NOMO-1 treated with dmso at 0.1 percent for 144 hours (cell line): ENCODE results near the gene FAM168A.

Experiments used
- DNase-seq: peaks from one replicate; lab custom pipeline; 2025; ENCODE audit not compliant: unreplicated experiment; lab: John Stamatoyannopoulos, UW

FAM168A gene

DNA sequence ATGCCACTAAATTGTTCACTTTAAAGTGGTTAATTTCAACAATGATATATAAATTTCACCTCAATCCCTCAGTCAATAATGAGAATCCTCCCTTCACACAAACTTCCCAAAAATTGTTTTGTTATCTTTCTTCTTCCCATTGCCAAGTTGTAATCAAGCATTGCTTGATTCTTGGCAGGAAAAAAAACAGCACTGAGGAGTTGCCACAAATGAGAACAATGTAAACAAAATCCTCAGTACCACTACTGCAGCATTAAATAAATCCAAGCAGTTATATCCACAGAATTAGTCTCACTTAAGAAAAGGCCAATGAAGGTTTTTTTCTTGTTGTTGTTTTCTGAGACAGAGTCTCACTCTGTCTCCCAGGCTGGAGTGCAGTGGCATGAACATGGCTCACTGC is 38.2 kb downstream of the FAM168A start:
- no peak for DNase-seq

DNA sequence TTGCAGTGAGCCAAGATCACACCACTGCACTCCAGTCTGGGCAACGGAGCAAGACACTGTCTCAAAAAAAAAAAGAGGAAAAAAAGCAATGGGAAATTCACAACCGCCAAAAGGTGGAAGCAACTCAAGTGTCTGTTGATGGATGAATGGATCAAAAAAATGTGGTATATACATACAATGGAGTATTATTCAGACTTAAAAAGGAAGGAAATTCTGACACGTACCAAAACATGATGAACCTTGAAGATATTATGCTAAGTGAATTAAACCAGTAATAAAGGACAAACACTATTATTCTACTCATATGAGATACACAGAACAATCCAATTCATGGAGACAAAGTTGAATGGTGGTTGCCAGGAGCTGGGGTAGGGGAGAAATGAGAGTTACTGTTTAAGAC is 40.9 kb downstream of the FAM168A start:
- no peak for DNase-seq

DNA sequence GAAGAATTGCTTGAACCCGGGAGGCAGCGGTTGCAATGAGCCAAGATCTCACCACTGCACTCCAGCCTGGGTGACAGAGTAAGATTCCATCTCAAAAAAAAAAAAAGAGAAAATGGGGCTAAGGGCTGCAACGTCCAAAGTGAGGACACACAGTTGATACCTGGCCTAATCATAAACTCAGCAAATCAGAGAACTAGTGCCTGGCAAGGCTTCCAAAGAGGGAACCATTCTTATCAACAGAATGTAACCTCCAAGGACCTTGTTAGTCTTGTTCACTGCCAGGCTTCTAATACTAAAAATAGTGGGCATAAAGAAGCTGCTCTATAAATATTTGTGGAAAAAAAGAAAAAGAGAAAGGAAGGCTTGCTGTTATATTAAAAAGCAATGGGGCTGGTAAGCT is 42.3 kb downstream of the FAM168A start:
- no peak for DNase-seq

DNA sequence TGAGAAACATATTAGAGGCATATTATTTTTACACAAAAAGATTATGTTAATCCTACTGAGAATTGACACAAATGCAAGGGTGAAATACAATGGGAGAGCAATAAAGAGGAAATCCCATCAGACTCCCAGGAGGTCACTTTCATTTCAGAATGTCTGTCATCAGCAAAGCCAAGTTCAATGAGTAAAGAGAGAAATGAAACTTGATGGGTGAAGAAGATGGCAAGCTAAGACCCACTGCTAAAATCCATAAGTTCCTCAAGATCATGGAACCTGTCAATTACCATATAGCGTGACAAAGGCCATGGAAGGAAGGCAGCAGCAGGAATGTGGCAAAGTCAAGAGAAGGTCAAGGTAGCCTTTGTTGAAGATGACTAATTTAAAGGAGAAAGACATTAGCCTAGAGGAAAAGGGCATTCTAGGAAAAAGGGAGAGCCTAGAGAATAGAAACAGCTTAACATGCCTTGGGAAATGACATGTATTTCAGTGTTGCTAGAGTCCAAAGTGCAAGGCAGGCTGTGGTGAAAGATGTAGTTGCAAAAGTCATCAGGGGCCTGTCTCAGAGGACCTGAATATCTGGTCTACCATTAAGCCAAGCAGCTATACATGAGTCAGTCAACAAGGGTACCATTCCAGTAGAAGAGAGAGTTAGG is 43.1 kb downstream of the FAM168A start:
- peak; percentile 37 for DNase-seq

DNA sequence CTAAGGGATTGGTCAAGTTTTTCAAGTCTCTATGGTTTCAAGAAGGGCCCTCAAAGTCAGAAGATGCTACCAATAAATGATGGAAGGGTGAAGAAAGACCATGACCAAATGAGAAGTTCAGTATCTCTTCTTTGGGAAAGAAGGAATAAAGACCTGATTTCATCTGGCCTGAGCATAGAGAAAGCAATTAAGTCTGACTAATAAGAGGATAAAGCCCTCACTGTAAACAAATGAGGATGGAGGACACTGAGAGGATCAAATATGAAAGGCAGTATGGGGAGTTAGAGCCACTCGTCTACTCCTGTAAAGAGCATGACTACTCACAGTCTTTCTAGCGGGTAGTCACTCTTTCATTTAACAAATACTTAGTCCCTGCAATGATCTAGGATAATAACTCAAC is 44.6 kb downstream of the FAM168A start:
- DNase-seq = no peak

DNA sequence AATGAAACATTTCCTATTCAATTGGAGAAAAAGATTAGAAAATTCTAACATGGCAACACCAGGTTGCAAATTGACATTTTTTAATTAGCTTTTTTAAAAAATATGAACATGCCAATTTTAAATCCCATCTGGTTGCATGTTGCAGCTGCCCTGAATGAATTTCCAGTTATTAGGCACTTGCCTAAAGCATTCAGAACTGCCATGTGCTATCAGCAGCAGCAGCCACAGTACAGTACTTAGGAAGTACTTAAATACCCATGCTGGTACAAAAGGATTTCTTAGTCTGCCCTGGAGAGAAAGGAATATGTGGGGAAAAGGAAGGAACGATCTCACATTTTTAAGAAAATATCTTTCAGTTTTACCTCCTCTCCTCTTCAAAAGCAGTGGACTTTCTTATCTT is 46.2 kb downstream of the FAM168A start:
- DNase-seq = no peak

DNA sequence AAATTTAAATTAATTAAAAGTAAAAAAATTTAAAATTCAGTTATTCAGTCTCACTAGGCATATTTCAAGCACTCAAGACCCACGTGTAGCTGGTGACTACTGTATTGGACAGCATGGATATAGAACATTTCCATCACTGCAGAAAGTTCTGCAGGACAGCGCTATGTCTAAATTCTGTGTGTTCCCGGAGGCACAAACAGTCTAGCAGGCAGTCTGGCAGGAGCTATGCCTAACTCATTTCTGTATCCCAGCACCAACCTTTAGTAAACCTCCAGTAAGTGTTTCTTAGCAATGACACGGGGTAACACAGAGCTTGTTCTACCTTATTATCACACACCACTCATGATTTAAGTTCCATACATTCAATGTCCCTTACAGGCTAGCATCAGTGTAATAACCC is 48.5 kb downstream of the FAM168A start:
- no peak for DNase-seq

DNA sequence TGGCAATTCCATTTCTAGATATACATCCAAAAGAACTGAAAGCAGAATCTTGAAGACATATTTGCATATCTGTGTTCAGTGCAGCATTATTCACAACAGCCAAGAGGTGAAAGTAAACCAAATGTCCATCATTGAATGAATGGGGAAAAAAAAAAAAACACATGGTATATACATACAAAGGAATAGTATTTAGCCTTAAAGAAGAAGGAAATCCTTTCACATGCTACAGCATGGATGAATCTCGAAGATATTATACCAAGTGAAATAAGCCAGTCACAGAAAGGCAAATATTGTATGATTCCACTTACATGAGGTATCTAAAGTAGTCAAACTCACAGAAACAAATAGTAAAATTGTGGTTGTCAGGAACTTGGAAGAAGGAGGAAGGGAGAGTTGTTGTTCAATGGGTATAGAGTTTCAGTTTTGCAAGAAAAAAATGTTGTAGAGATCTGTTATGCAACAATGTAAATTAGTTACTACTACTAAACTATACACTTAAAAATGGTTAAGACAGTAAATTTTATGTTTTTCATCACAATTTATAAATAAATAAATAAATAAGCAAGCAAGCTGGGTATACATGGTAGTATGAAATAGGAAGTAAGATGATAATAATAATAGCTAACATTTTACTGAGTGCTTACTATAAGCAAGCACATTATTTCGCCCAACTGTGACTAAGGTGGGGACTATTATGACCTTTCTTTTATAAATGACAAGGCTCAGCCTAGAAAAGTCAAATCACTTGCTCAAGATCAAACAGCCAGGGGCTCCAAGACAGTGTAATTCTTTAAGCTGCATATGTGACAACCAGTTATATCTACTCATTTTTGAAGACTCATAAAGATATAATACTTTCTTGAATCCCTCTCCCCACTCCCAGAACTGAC is 50.0 kb downstream of the FAM168A start:
- DNase-seq = peak; percentile 31

DNA sequence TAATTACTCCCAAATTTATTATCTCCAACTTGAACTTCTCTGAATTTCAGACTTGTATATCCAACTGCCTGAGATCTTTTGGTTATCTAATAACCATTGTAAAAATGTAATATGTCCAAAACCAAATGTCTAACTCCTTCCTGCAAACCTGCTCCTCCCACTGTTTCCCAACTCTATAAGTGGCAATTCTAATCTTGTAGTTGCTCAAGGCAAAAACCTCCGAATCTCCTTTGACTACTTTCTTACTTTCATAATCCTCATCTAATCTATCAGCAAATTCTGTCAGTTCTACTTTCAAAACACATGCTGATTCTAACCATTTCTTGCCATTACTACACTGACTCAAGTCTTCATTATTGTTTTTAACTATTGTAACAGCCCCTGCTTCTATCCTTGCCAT is 55.7 kb downstream of the FAM168A start:
- peak; percentile 72 for DNase-seq

DNA sequence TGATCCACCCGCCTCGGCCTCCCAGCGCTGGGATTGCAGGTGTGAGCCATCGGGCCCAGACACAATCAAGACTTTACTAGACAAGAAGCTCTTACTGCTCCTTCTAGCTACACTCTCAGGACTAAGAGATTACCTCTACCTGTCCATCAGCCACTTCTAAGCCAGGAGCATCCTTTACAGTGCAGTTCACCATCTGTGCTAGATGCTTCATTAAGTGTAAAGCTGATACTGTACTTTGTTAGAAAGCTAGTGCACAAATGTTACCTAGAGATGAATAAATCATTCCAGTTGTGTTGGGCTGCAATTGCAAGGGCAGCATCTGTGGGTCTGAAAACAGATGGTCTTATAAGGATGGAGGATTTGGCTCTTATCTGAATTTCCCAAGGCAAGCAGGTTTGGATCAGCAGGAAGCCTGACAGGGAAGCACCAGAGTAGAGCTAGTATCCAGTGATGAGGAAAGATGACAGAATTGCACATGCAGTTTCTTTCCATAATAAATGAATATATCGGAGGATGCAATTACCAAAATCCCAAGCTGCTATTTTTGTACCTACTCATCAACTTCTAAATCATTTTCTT is 58.3 kb downstream of the FAM168A start:
- DNase-seq = no peak

DNA sequence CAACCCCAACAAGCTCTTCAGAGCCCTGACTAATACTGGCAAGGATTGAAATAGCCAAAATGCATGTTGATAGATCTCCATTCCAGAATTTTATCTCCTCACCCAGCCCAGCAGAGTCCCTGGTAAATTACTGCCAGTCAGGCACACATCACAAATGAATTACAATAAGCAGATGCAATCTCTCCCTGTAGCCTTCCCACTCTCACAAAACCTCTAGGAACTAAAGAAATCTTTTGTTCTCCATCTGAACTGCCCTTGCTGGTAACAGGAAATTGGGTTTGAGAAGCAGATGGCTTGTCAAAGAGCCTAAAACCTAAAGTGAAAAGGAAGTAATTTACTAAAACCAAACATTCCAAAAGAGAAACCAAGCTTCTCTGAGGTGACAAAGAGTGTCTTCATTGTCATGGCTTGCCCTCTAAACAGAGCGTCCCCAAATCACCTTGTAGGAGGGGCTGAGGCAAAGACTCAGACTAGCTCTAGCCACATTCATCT is 59.5 kb downstream of the FAM168A start:
- DNase-seq = peak; percentile 59

DNA sequence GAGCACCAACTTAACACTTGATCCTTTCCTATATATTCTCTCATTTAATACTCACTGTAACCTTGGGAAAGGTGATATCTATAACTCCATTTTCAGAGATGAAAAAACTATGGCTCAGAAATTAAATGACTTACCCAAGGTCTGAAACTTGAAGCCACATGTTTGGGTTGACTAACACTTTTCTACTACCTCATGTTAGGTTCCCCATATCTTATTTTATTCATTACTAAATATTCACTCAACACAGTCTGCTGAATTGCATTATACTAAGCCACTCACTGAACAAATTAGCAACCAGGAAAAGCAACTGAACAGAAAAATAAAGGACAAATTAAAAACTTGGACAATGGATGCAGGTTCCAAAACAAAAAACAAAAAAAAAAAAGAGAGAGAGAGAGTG is 59.9 kb downstream of the FAM168A start:
- DNase-seq = no peak

DNA sequence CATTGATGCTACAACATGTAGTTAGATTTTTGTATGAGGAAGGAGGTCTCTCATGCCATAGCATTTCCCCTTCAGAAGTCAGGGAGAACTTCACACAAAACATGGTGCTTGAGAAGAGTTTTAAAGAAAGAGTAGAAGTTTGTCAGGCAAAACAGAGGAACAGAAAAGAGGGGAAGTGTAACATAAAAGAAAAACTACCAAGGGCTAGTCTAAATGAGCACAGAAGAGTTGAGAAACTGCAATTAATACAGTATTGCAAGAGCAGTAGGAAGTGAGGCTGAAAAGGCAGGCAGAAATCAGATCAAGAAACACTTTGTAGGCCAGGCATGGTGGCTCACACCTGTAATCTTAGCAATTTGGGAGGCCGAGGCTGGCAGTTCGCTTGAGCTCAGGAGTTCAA is 61.0 kb downstream of the FAM168A start:
- peak; percentile 59 for DNase-seq

DNA sequence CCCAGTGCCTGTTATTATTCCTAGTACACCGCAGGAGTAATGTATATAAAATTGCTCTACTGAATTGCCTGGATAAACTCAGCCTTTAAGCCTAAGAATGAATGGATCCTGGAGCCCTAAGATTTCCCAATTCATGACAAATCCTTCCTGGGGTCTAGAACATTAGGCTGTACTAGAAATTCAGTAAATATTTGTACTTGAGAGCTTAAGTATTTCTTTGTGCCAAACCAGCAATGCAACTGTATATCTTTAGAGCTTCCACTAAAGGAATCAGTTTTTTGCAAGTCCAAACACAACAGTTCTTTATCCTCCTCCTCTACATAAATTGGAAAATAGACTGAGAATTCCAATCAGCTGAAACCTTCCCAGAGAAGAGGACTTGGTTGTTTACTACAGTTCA is 65.6 kb downstream of the FAM168A start:
- DNase-seq = no peak

DNA sequence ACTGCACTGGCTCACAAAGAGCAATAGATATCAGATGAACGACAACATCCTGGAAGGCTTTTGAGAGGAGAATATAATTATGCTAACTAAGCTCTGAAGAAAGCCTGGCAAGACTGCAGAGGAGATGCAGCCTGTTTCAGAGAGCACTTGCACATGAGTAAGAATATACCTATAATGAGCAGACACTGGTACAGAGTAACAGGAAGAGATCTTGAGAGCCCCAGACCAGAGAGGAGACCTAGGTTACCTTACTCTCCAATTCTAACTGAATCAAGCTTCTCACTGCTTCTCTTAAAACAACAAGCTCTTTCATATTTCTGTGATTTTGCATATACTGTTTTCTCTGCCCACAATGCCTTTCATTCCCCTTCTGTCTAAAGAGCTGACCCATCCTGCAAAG is 66.5 kb downstream of the FAM168A start:
- no peak for DNase-seq

DNA sequence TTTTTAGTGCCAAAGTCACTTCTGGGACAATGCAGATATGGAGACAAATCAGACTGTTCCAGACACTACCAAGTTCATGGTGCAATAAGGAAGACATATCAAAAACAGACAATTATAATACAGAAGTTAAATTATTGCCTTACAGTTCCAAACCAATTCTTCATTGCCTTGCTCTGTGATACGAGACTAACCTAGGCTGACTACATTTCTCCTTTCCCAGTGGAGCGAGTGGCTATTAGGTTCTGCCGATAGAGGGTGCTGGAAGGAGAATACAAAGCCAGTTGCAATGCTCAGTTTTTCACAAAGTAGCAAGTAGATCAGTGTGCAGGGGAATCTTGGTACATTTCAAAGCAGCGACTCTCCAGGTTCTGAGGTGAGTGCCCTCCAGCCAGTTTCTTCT is 67.8 kb downstream of the FAM168A start:
- no peak for DNase-seq

DNA sequence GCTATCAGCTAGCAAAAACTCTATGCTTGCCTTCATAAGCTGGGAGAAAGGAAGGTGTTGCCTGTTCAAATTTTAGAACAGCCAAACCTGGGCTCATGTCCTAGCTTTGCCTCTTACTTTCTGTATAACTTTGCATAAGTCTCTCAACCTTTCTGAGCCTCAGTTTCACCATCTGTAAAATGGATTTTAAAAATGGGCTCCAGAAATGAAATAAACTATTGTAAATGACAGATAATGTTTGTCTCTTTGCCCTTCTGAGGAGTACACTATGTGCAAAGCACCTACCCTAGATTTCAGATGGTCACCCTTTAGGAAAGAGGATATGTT is 68.7 kb downstream of the FAM168A start:
- no peak for DNase-seq

DNA sequence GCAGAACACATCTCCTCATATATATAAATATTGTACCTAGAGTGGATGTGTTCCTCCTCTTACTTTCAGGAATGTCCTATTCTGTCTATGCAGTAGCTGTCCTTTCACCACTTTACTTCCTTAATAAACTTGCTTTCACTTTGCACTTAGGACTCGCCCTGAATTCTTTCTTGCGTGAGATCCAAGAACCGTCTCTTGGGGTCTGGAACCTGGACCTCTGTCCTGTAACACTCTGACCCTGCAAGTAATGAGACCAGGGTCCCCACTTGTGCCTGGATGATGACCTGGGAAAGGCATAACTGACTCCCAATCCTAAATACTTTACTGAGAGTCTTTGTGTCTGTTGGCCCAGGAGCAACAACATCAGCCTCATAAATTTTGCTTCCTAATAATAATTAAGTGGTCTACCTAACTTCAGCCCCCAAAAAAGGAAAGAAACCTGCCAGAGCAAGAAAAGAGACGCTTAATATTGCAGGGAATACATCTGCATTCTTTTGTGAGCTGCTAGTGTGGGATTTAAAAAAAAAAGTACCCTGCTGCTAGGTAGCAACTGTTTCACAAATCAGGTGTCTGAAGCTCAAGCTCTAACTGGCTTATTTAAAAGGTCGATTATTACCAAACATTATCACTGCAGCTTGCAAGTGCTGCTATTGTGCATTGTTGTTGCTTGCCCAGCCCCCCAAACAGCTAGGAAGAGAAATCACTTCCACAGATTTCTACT is 69.3 kb downstream of the FAM168A start:
- DNase-seq = no peak

DNA sequence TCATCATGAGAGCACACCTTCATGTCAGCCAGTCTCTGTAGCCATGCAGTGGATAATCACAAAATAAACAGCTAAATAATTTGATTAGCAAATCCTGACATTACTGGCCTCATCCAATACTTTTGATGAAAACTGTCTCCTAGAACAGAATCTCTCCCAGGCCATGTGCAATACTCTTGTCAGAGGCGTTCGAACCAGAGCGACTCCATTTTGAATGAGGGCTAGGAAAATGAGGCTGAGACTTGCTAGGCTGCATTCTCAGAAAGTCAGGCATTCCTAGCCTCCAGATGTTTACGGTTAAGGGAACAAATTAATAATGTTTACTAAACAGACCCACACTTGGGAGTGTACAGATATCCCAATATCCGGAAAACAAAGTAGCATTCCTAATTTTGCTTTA is 69.9 kb downstream of the FAM168A start:
- no peak for DNase-seq

DNA sequence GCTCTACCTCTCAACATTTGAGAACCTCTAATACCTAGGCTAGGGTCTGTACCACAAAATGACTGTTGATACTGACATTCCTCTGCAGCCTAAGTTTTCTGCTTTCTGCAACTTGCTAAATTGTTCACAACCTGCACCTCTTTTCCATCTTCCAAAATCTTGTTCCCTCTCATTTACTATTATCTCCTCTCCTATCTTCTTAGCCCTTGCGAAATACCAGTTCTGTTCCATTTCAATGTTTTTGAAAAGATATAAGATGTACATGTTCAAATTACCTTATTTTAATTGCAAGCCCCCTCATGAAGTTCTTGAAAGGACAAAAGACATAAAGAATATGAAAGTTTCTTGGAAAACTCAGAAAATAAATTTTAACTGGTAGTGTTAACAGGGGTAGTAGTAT is 72.3 kb downstream of the FAM168A start:
- DNase-seq = no peak

DNA sequence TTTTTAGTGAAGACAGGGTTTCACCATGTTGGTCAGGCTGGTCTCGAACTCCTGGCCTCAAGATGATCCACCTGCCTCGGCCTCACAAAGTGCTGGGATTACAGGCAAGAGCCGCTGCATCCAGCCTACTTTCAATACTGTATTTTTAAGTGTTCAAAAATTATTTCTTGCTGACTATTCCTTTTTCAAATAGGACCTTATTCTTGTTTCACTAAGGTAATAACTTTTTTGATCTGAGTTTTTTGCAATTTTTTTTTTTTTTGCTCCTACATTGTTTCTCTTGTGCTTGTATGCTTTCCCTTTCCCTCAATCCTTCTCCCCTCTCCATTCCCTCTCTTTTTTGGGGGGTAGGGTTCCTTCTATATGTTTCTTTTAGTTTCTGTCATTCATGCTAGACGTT is 73.1 kb downstream of the FAM168A start:
- no peak for DNase-seq

DNA sequence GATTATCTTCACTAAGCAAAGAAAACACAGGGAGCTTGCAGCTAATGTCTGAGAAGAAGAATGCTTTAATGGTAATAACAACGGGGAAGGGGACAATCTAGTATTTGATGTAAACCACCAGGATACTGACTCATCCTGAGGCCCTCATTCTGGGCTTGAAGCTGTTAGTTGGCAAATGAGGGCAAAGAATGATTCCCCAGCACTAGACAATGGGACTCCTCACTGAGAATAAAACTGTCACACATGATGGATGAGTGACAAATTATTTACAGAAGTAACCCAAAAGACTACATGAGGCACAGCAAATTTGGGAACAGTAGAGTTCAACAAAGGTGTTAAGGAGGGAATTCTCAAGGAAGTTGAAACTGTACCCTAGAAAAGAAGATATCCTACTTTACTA is 76.3 kb downstream of the FAM168A start:
- peak; percentile 48 for DNase-seq
